Keratinocyte (primary cell): ENCODE results near the gene RNF14. TPM values are rescaled to one million over a fixed set of nuclear protein-coding genes. Genes with fewer than 3 reads are reported as not detected.

ENCODE experiments used
- DNase-seq: peaks from one replicate; pipeline ENCODE4 v3.0.0-alpha.2; 2011; ENCODE audit warnings: low read depth, missing footprints, low spot score
- FAIRE-seq: peaks from 2 replicates; lab custom pipeline; 2011; peaks lifted over from hg19 to GRCh38; lab: Jason Lieb, UNC
- H2AFZ ChIP-seq: 2 replicates; pipeline ENCODE4 v1.6.0; 2012; ENCODE audit warnings: low read length, control low read depth, inconsistent platforms; ENCODE audit not compliant: control insufficient read depth
- H3K27ac ChIP-seq: 2 replicates; pipeline ENCODE4 v1.5.1; 2011; ENCODE audit warnings: low read length; ENCODE audit not compliant: control insufficient read depth, insufficient read depth
- H3K27me3 ChIP-seq: 3 replicates; pipeline ENCODE4 v1.6.0; 2011; ENCODE audit warnings: low read length; ENCODE audit not compliant: control insufficient read depth, insufficient read depth; ENCODE audit errors: extremely low read depth
- H3K36me3 ChIP-seq, 2 experiments: 2 replicates in 1 of 2; 3 replicates in 1 of 2; pipeline ENCODE4 v1.5.1; 2011; ENCODE audit warnings: low read length in 2 of 2, mild to moderate bottlenecking in 1 of 2; ENCODE audit not compliant: control insufficient read depth in 2 of 2, insufficient read depth in 2 of 2; ENCODE audit errors: extremely low read depth in 1 of 2
- H3K4me1 ChIP-seq: 3 replicates; pipeline ENCODE4 v1.5.1; 2011; ENCODE audit warnings: low read length; ENCODE audit not compliant: control insufficient read depth, insufficient read depth; ENCODE audit errors: extremely low read depth
- H3K4me2 ChIP-seq: 3 replicates; pipeline ENCODE4 v1.6.0; 2011; ENCODE audit warnings: low read depth, low read length; ENCODE audit not compliant: control insufficient read depth, insufficient read depth; ENCODE audit errors: extremely low read depth
- H3K4me3 ChIP-seq, 3 experiments: fragments of 200-600 bp in 1 of 3; sonication (generic) in 1 of 3; 2 replicates in 2 of 3; 3 replicates in 1 of 3; pipeline ENCODE4 v1.5.1; 2011 to 2016; ENCODE audit warnings: low read length in 3 of 3, mild to moderate bottlenecking in 3 of 3, control low read depth in 2 of 3, inconsistent platforms in 1 of 3, low read depth in 1 of 3, mixed read lengths in 1 of 3, mixed run types in 1 of 3, moderate library complexity in 1 of 3; ENCODE audit not compliant: control insufficient read depth in 2 of 3, insufficient read depth in 2 of 3; ENCODE audit errors: extremely low read depth in 1 of 3
- H3K79me2 ChIP-seq: 2 replicates; pipeline ENCODE4 v1.6.0; 2012; ENCODE audit warnings: low read length; ENCODE audit not compliant: control insufficient read depth, insufficient read depth
- H3K9ac ChIP-seq: 3 replicates; pipeline ENCODE4 v1.6.0; 2011; ENCODE audit warnings: low read length; ENCODE audit not compliant: control insufficient read depth, insufficient read depth; ENCODE audit errors: extremely low read depth
- H3K9me1 ChIP-seq: 3 replicates; pipeline ENCODE4 v1.6.0; 2011; ENCODE audit warnings: low read length; ENCODE audit not compliant: control insufficient read depth, insufficient read depth; ENCODE audit errors: extremely low read depth
- H3K9me3 ChIP-seq: 2 replicates; pipeline ENCODE4 v1.5.1; 2012; ENCODE audit warnings: low read depth, low read length; ENCODE audit not compliant: control insufficient read depth
- H4K20me1 ChIP-seq: 3 replicates; pipeline ENCODE4 v1.6.0; 2011; ENCODE audit warnings: low read length; ENCODE audit not compliant: control insufficient read depth, insufficient read depth; ENCODE audit errors: extremely low read depth
- CTCF ChIP-seq, 3 experiments: IDR thresholded peaks in 1 of 3; conservative IDR thresholded peaks in 1 of 3; optimal IDR thresholded peaks in 1 of 3; 2 replicates in 2 of 3; 3 replicates in 1 of 3; pipeline versions ENCODE3 to v1.5.1; 2011; ENCODE audit warnings: low read length in 3 of 3, mild to moderate bottlenecking in 3 of 3, moderate library complexity in 2 of 3, control low read depth in 1 of 3, inconsistent platforms in 1 of 3; ENCODE audit not compliant: insufficient read depth in 2 of 3; ENCODE audit errors: extremely low read depth in 1 of 3
- EZH2 ChIP-seq: IDR thresholded peaks from one replicate; pipeline ENCODE4 v1.6.1; 2012; ENCODE audit warnings: inconsistent platforms, mild to moderate bottlenecking, low read length, moderate library complexity
- dilution Hi-C: fragments of 300-500 bp; cut with MboI; formaldehyde crosslinking; loops from one replicate; pipeline ENCODE4 v1.7.0; 2020; ENCODE audit warnings: low sequenced_read_pairs; ENCODE audit not compliant: extremely low pct_ligation_motif_present
- polyA plus RNA-seq, 5 experiments: library from polyadenylated mRNA; depleted of rRNA in 3 of 5; stranded (reverse) in 3 of 5; stranded (forward) in 1 of 5; unstranded in 1 of 5; fragments of >200 nt; gene quantifications; 1 replicate in 1 of 5; 2 replicates in 3 of 5; 3 replicates in 1 of 5; pipeline versions ENCODE4 v1.2.1 to v1.2.3, GENCODE V29; 2011 to 2012; ENCODE audit warnings: missing spikeins in 2 of 5, low read depth in 1 of 5, low replicate concordance in 1 of 5

RNF14 gene
- polyA plus RNA-seq, 1 donor (not counting 4 experiments of a cell fraction or from before 2014, with no cell fraction given) = 65.8 TPM

GRCh38 chr5:141995656-141996055 lies 26.8 kb downstream of the RNF14 start:
- H4K20me1 ChIP-seq = no peaks in the 10 kb centered on the region
- TF ChIP-seq EZH2 = no peak
- TF ChIP-seq CTCF (optimal IDR thresholded peaks at IDR 0.05 in 1 of 3, IDR thresholded peaks at IDR 0.05 in 1 of 3, conservative IDR thresholded peaks at IDR 0.05 in 1 of 3; ENCODE audit: extremely low read depth in 1 of 3, insufficient read depth in 2 of 3, low read length in 3 of 3) = no peak
- H3K4me2 ChIP-seq = no peak overlapping the region
- DNase-seq (no peak), FAIRE-seq (no peak)
- no peak overlapping the region for H3K27ac ChIP-seq
- no peak overlapping the region for H3K4me3 ChIP-seq
- dilution Hi-C loops = no loop called here
- H3K9me3 ChIP-seq = no peaks in the 10 kb centered on the region
- no peaks in the 10 kb centered on the region for H3K27me3 ChIP-seq
- no peaks in the 10 kb centered on the region for H3K79me2 ChIP-seq
- no peak overlapping the region for H3K9ac ChIP-seq
- H3K9me1 ChIP-seq = no peaks in the 10 kb centered on the region
- no peak overlapping the region for H2AFZ ChIP-seq
- H3K36me3 ChIP-seq = peaks cover 18% of the 10 kb centered on the region in 2 experiments
- peaks cover 2% of the 10 kb centered on the region for H3K4me1 ChIP-seq

- Histone ChIP-seq H2AFZ (no peak overlapping the region), H4K20me1 (no peaks in the 10 kb centered on the region), H3K9ac (no peak overlapping the region), H3K9me3 (no peaks in the 10 kb centered on the region), H3K9me1 (no peaks in the 10 kb centered on the region), H3K27ac (no peak overlapping the region), H3K4me1 (peaks cover 2% of the 10 kb centered on the region), H3K36me3 (peaks cover 18% of the 10 kb centered on the region in 2 experiments), H3K4me2 (no peak overlapping the region), H3K27me3 (no peaks in the 10 kb centered on the region), H3K4me3 (no peak overlapping the region), H3K79me2 (no peaks in the 10 kb centered on the region)
- no peak for FAIRE-seq
- dilution Hi-C loops = no loop called here
- DNase-seq = no peak
- TF ChIP-seq EZH2 = no peak
- no peak for TF ChIP-seq CTCF (optimal IDR thresholded peaks at IDR 0.05 in 1 of 3, IDR thresholded peaks at IDR 0.05 in 1 of 3, conservative IDR thresholded peaks at IDR 0.05 in 1 of 3; ENCODE audit: extremely low read depth in 1 of 3, insufficient read depth in 2 of 3, low read length in 3 of 3)
Observed at GRCh38 chr5:141997358-141997960, 28.6 kb downstream of the RNF14 start.
